B cell (primary cell): ENCODE results near the gene MBTPS1. TPM values are rescaled to one million over a fixed set of nuclear protein-coding genes. Genes with fewer than 3 reads are reported as not detected.

Experiments
- ATAC-seq: fragments of 200-7000 bp; cut with Tn5 transposase; one replicate; pipeline ENCODE4 v1.10.0; 2021; ENCODE audit warnings: low read depth, mild to moderate bottlenecking, moderate number of reproducible peaks, moderate library complexity
- CTCF ChIA-PET: fragments of 350-600 bp; sonication (Branson Sonifier 250); formaldehyde crosslinking; loops from one replicate; lab custom pipeline; 2021; ENCODE audit warnings: antibody characterized with exemption, inconsistent platforms; lab: Charles Lee
- POLR2A ChIA-PET: fragments of 350-600 bp; sonication (Branson Sonifier 250); formaldehyde crosslinking; loops from one replicate; lab custom pipeline; 2021; ENCODE audit warnings: antibody characterized with exemption; lab: Charles Lee
- DNase-seq: peaks from one replicate; pipeline ENCODE4 v3.0.0; 2013
- H2AFZ ChIP-seq: 2 replicates; pipeline ENCODE4 v1.6.1; 2012; ENCODE audit warnings: mild to moderate bottlenecking, low read depth, low read length; ENCODE audit not compliant: insufficient read depth, poor library complexity, severe bottlenecking
- H3K27ac ChIP-seq, 2 donors: 1 replicate in 1 of 2; 2 replicates in 1 of 2; pipeline ENCODE4 v1.5.1; 2012 to 2013; ENCODE audit warnings: low read length in 2 of 2, mild to moderate bottlenecking in 2 of 2, moderate library complexity in 1 of 2
- H3K27me3 ChIP-seq, 4 experiments: fragments of 200-600 bp in 1 of 4; sonication (generic) in 1 of 4; replicated peaks in 1 of 4; 1 replicate in 2 of 4; 2 replicates in 2 of 4; pipeline versions ENCODE4 v1.6.1 to v1.7.0; 2013 to 2016; ENCODE audit warnings: low read length in 3 of 4, mild to moderate bottlenecking in 2 of 4, mixed read lengths in 1 of 4, moderate library complexity in 1 of 4; ENCODE audit not compliant: insufficient read depth in 4 of 4, control insufficient read depth in 3 of 4; ENCODE audit errors: control extremely low read depth in 1 of 4
- H3K36me3 ChIP-seq, 2 experiments: replicated peaks in 1 of 2; 1 replicate in 1 of 2; 2 replicates in 1 of 2; pipeline versions ENCODE4 v1.6.1 to v1.7.1; 2013; ENCODE audit warnings: low read length in 1 of 2; ENCODE audit not compliant: insufficient read depth in 2 of 2, control insufficient read depth in 1 of 2; ENCODE audit errors: control extremely low read depth in 1 of 2, extremely low read depth in 1 of 2
- H3K4me1 ChIP-seq, 2 donors: fragments of 200-600 bp in 1 of 2; sonication (generic) in 1 of 2; 1 replicate in 1 of 2; 2 replicates in 1 of 2; pipeline versions ENCODE4 v1.5.1 to v1.6.1; 2013 to 2017; ENCODE audit warnings: low read length in 2 of 2; ENCODE audit not compliant: control insufficient read depth in 2 of 2, insufficient read depth in 2 of 2
- H3K4me2 ChIP-seq: replicated peaks from 2 replicates; pipeline ENCODE3; 2012; ENCODE audit warnings: mild to moderate bottlenecking, low read depth, low read length; ENCODE audit not compliant: poor library complexity, severe bottlenecking
- H3K4me3 ChIP-seq, 5 experiments: fragments of 200-600 bp in 1 of 5; sonication (generic) in 1 of 5; 1 replicate in 3 of 5; 2 replicates in 2 of 5; pipeline versions ENCODE4 v1.5.1 to v1.7.0; 2011 to 2016; ENCODE audit warnings: low read length in 4 of 5, mild to moderate bottlenecking in 4 of 5, low read depth in 2 of 5, control low read depth in 1 of 5, moderate library complexity in 1 of 5; ENCODE audit not compliant: insufficient read depth in 1 of 5; ENCODE audit errors: control extremely low read depth in 1 of 5, extremely low read depth in 1 of 5
- H3K79me2 ChIP-seq: fragments of 200-600 bp; sonication (generic); one replicate; pipeline ENCODE4 v1.6.0; 2016; ENCODE audit warnings: low read length; ENCODE audit not compliant: control insufficient read depth, insufficient read depth
- H3K9ac ChIP-seq: fragments of 200-600 bp; sonication (generic); 2 replicates; pipeline ENCODE4 v1.6.1; 2017; ENCODE audit warnings: mild to moderate bottlenecking, low read length, moderate library complexity
- H3K9me3 ChIP-seq, 3 donors: one replicate each; pipeline versions ENCODE4 v1.6.1 to v1.7.1; 2013; ENCODE audit warnings: low read length in 2 of 3; ENCODE audit not compliant: control insufficient read depth in 2 of 3, insufficient read depth in 1 of 3; ENCODE audit errors: control extremely low read depth in 1 of 3
- H4K20me1 ChIP-seq: 2 replicates; pipeline ENCODE4 v1.6.0; 2012; ENCODE audit warnings: mild to moderate bottlenecking, low read length; ENCODE audit not compliant: insufficient read depth, control insufficient read depth, poor library complexity, severe bottlenecking
- H3K27ac Mint-ChIP-seq: one replicate; pipeline ENCODE4 v1.8.0; 2021; ENCODE audit warnings: mixed read lengths
- H3K27me3 Mint-ChIP-seq: one replicate; pipeline ENCODE4 v1.8.0; 2021; ENCODE audit warnings: mixed read lengths
- H3K4me1 Mint-ChIP-seq: one replicate; pipeline ENCODE4 v1.8.0; 2021; ENCODE audit warnings: mixed read lengths
- H3K4me3 Mint-ChIP-seq: one replicate; pipeline ENCODE4 v1.8.0; 2021; ENCODE audit warnings: mixed read lengths
- H3K9me3 Mint-ChIP-seq: one replicate; pipeline ENCODE4 v1.8.0; 2022; ENCODE audit warnings: mixed read lengths; ENCODE audit not compliant: insufficient read depth
- CTCF ChIP-seq: fragments of 200-600 bp; IDR thresholded peaks from one replicate; pipeline ENCODE4 v1.8.0; 2022; ENCODE audit warnings: antibody characterized with exemption, mild to moderate bottlenecking
- EZH2 ChIP-seq: IDR thresholded peaks from 2 replicates; pipeline ENCODE4 v1.6.1; 2012; ENCODE audit warnings: borderline replicate concordance, low read depth, mild to moderate bottlenecking, moderate library complexity, low read length; ENCODE audit not compliant: insufficient read depth, poor library complexity, severe bottlenecking
- WGBS: methylation state at CpG from one replicate; pipeline ENCODE4 v1.1.5; 2013; ENCODE audit warnings: missing lambda C conversion rate; ENCODE audit not compliant: insufficient coverage; 5-methylcytosine and 5-hydroxymethylcytosine counted together
- intact Hi-C: fragments of 100-400 bp; cut with micrococcal nuclease; formaldehyde crosslinking; loops from one replicate; pipeline ENCODE4 v1.10.0; 2022
- polyA plus RNA-seq: library from polyadenylated mRNA; depleted of rRNA; stranded (reverse); fragments of >200 nt; gene quantifications from 2 replicates; pipeline ENCODE4 v1.2.3, GENCODE V29; 2012
- total RNA-seq, 2 donors: library from RNA; stranded (reverse); fragments of 120-200 nt in 1 of 2; gene quantifications; 1 replicate in 1 of 2; 2 replicates in 1 of 2; pipeline versions ENCODE4 v1.2.3 to v1.2.4, GENCODE V29; 2013 to 2022

Gene MBTPS1
- total and polyA plus RNA-seq, 2 donors (not counting 1 experiment from before 2014, with no cell fraction given), result 85.9 to 120 TPM

- intact Hi-C loops, result no loop called here
- no peak overlapping the region for H3K27ac Mint-ChIP-seq
- no peaks in the 10 kb centered on the region for H3K79me2 ChIP-seq
- H3K9ac ChIP-seq, result no peak overlapping the region
- H3K27me3 ChIP-seq, result no peaks in the 10 kb centered on the region
- H3K36me3 ChIP-seq, result no peaks in the 10 kb centered on the region
- TF ChIP-seq CTCF (no peak), EZH2 (no peak)
- H3K9me3 ChIP-seq, result peaks cover 0 to 11% (median 0%) of the 10 kb centered on the region in 3 donors
- H3K9me3 Mint-ChIP-seq, result peaks cover 3% of the 10 kb centered on the region
- no peak overlapping the region for H3K4me2 ChIP-seq
- ATAC-seq (no peak), DNase-seq (no peak)
- no peak overlapping the region for H3K27ac ChIP-seq
- H2AFZ ChIP-seq, result no peak overlapping the region
- H3K4me1 ChIP-seq, result no peaks in the 10 kb centered on the region
- 52% methylated on average over 3 of the region's 3 CpGs for WGBS
- H3K4me3 Mint-ChIP-seq, result no peak overlapping the region
- CTCF ChIA-PET, result no interaction called here
- H4K20me1 ChIP-seq, result no peaks in the 10 kb centered on the region
- POLR2A ChIA-PET, result no interaction called here
- no peaks in the 10 kb centered on the region for H3K4me1 Mint-ChIP-seq
- H3K27me3 Mint-ChIP-seq, result peaks cover 21% of the 10 kb centered on the region
- no peak overlapping the region for H3K4me3 ChIP-seq
Measured at GRCh38 chr16:84036131-84036530, 80.6 kb downstream of the MBTPS1 start.

- Histone ChIP-seq H3K9me3 (peaks cover 0 to 13% (median 0%) of the 10 kb centered on the region in 3 donors), H3K36me3 (no peaks in the 10 kb centered on the region), H3K27ac (no peak overlapping the region), H4K20me1 (no peaks in the 10 kb centered on the region), H3K4me1 (peaks cover 0 to under 1% of the 10 kb centered on the region in 2 donors), H3K27me3 (peaks cover 0 to 5% (median 0%) of the 10 kb centered on the region in 4 experiments), H3K4me3 (no peak overlapping the region), H3K4me2 (no peak overlapping the region), H3K79me2 (no peaks in the 10 kb centered on the region), H3K9ac (no peak overlapping the region), H2AFZ (no peak overlapping the region)
- Mint-ChIP-seq H3K27ac (no peak overlapping the region), H3K4me1 (peaks cover 4% of the 10 kb centered on the region), H3K27me3 (peaks cover 24% of the 10 kb centered on the region), H3K4me3 (no peak overlapping the region), H3K9me3 (peaks cover 3% of the 10 kb centered on the region)
- ATAC-seq (no peak), DNase-seq (no peak)
- TF ChIP-seq CTCF (no peak), EZH2 (no peak)
- CTCF ChIA-PET, result no interaction called here
- 95% methylated on average over 12 of the region's 12 CpGs for WGBS
- POLR2A ChIA-PET, result no interaction called here
- intact Hi-C loops, result no loop called here
Measured at GRCh38 chr16:84034516-84034915, 82.2 kb downstream of the MBTPS1 start.
